Left ventricle myocardium inferior (tissue), 1 donor: Measurements from ENCODE around the gene GRIN2A. TPM values are rescaled to one million over a fixed set of nuclear protein-coding genes. Genes with fewer than 3 reads are reported as not detected.
A peak's percentile ranks its signal among the peaks of the same experiment; 100 is the strongest.

ENCODE experiments used
- DNase-seq: peaks from one replicate; pipeline ENCODE4 v3.0.0-alpha.2; 2020
- H3K27ac ChIP-seq: fragments of 200-600 bp; replicated peaks from 2 replicates; pipeline ENCODE4 v1.8.0; 2021
- H3K27me3 ChIP-seq: fragments of 200-600 bp; 2 replicates; pipeline ENCODE4 v1.8.0; 2021; ENCODE audit warnings: low read depth
- H3K36me3 ChIP-seq: fragments of 200-600 bp; 2 replicates; pipeline ENCODE4 v1.8.0; 2021
- H3K4me1 ChIP-seq: fragments of 200-600 bp; 2 replicates; pipeline ENCODE4 v1.8.0; 2021
- H3K4me3 ChIP-seq: fragments of 200-600 bp; 2 replicates; pipeline ENCODE4 v1.8.0; 2021; ENCODE audit warnings: mild to moderate bottlenecking, moderate library complexity
- H3K9me3 ChIP-seq: fragments of 200-600 bp; replicated peaks from 2 replicates; pipeline ENCODE4 v1.8.0; 2021
- intact Hi-C: fragments of 100-400 bp; cut with micrococcal nuclease; formaldehyde crosslinking; loops from one replicate; pipeline ENCODE4 v1.11.0; 2022
- total RNA-seq: library from RNA; stranded (reverse); fragmentation: NEBNext Ultra II Directional; extraction: Animal tissue kit (Norgen Biotek cat#: 25700); gene quantifications from one replicate; pipeline ENCODE4 v1.2.1, GENCODE V29; 2021
- TF ChIP-seq, protein P1 (sequence below): fragments of 200-600 bp; IDR thresholded peaks from 2 replicates; pipeline ENCODE4 v1.8.0; 2021; ENCODE audit warnings: antibody characterized with exemption, mild to moderate bottlenecking, borderline replicate concordance
- donor health status: DM: no; HTN: yes; CAD: no; lungs with severe emphysema.

Gene GRIN2A
- total RNA-seq, 1 donor from 2014 or later: 2.4 TPM

DNA sequence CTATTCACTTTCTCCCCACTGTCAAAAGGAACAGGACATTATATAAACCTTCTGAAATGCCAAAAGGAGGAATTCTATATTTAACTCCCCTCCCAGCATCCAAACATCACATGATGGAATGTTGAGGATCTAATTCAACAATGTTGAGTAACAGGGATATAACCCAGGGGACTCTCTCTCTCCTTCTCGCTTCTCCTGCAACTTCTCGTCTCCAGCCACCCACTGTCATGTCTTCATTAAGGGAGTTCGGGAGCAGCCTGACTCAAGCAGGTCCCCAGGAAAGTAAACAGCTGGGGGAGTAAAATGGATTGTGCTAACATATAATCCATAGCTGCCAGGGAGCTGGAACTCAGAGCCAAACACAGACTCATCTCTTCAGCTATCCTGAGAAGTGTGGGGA, 51.7 kb downstream of the GRIN2A start:
- no peaks in the 10 kb centered on the region for H3K9me3 ChIP-seq
- no peak for DNase-seq
- intact Hi-C loops: no loop called here
- peaks cover 6% of the 10 kb centered on the region for H3K4me1 ChIP-seq
- H3K27ac ChIP-seq: no peak overlapping the region
- H3K4me3 ChIP-seq: no peak overlapping the region
- H3K36me3 ChIP-seq: no peaks in the 10 kb centered on the region
- no peaks in the 10 kb centered on the region for H3K27me3 ChIP-seq
- TF ChIP-seq, protein P1, sequence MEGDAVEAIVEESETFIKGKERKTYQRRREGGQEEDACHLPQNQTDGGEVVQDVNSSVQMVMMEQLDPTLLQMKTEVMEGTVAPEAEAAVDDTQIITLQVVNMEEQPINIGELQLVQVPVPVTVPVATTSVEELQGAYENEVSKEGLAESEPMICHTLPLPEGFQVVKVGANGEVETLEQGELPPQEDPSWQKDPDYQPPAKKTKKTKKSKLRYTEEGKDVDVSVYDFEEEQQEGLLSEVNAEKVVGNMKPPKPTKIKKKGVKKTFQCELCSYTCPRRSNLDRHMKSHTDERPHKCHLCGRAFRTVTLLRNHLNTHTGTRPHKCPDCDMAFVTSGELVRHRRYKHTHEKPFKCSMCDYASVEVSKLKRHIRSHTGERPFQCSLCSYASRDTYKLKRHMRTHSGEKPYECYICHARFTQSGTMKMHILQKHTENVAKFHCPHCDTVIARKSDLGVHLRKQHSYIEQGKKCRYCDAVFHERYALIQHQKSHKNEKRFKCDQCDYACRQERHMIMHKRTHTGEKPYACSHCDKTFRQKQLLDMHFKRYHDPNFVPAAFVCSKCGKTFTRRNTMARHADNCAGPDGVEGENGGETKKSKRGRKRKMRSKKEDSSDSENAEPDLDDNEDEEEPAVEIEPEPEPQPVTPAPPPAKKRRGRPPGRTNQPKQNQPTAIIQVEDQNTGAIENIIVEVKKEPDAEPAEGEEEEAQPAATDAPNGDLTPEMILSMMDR: no peak

GRCh38 chr16:10128397-10129258, 53.6 kb downstream of the GRIN2A start:
- no peaks in the 10 kb centered on the region for H3K36me3 ChIP-seq
- H3K27ac ChIP-seq: no peak overlapping the region
- no peaks in the 10 kb centered on the region for H3K9me3 ChIP-seq
- H3K27me3 ChIP-seq: no peaks in the 10 kb centered on the region
- H3K4me1 ChIP-seq: peaks cover 6% of the 10 kb centered on the region
- TF ChIP-seq, protein P1: no peak
- DNase-seq: no peak
- H3K4me3 ChIP-seq: no peak overlapping the region
- intact Hi-C loops: no loop called here

DNA sequence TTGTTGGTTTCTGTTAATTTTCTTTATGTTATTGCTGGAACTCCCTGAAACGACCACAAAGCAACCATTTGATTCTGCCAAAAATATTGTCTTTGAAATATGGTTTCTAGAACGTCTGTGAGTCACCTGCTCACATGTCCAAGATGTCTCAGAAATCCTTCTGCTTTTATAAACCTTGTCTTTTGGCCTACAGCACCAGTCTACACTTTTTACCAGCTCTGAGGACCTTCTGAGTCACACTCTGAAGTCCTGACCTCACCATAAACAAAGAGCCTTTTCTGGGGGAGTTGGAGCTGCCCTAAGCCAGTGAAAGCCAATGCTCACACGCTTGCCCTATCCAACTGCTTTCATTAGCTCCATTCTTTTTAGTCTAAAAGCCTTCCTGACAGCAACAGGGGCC, 55.5 kb downstream of the GRIN2A start:
- H3K36me3 ChIP-seq: no peaks in the 10 kb centered on the region
- H3K27me3 ChIP-seq: peaks cover 16% of the 10 kb centered on the region
- TF ChIP-seq, protein P1: no peak
- H3K9me3 ChIP-seq: no peaks in the 10 kb centered on the region
- intact Hi-C loops: no loop called here
- no peak for DNase-seq
- peaks cover 16% of the 10 kb centered on the region for H3K4me1 ChIP-seq
- no peak overlapping the region for H3K4me3 ChIP-seq
- H3K27ac ChIP-seq: no peak overlapping the region

GRCh38 chr16:10123141-10123540, 59.1 kb downstream of the GRIN2A start:
- DNase-seq: no peak
- no peaks in the 10 kb centered on the region for H3K9me3 ChIP-seq
- no peak overlapping the region for H3K27ac ChIP-seq
- H3K36me3 ChIP-seq: no peaks in the 10 kb centered on the region
- peaks cover 10% of the 10 kb centered on the region for H3K4me1 ChIP-seq
- no peak overlapping the region for H3K4me3 ChIP-seq
- intact Hi-C loops: no loop called here
- TF ChIP-seq, protein P1: no peak
- H3K27me3 ChIP-seq: peaks cover 24% of the 10 kb centered on the region

- DNase-seq: no peak
- Histone ChIP-seq H3K27ac (no peak overlapping the region), H3K36me3 (no peaks in the 10 kb centered on the region), H3K9me3 (no peaks in the 10 kb centered on the region), H3K4me3 (peak overlapping the region; percentile 21), H3K4me1 (peaks cover 10% of the 10 kb centered on the region), H3K27me3 (peaks cover 29% of the 10 kb centered on the region)
- intact Hi-C loops: no loop called here
- TF ChIP-seq, protein P1: peak; percentile 45
Observed at GRCh38 chr16:10122546-10122945, 59.7 kb downstream of the GRIN2A start.
